Epithelial cell of esophagus (primary cell): Measurements from ENCODE around the gene AXDND1.
A peak's percentile ranks its signal among the peaks of the same experiment; 100 is the strongest.
"Not testable (repeated sequence)": the region's sequence is repeated elsewhere in the genome, so short reads cannot be mapped to it uniquely, and the experiment has no call there.

Experiments used
- DNase-seq: peaks from one replicate; pipeline ENCODE4 v3.0.0; 2010; ENCODE audit warnings: low read depth
- H3K4me3 ChIP-seq: 2 replicates; pipeline ENCODE4 v1.5.1; 2011; ENCODE audit warnings: mild to moderate bottlenecking, low read length, control low read depth
- TF ChIP-seq, protein P1 (sequence below): IDR thresholded peaks from 2 replicates; pipeline ENCODE4 v1.5.1; 2011; ENCODE audit warnings: low read depth, mild to moderate bottlenecking, low read length, control low read depth, inconsistent platforms; ENCODE audit not compliant: insufficient read depth; ENCODE audit errors: missing control alignments

The AXDND1 gene

GRCh38 chr1:179516976-179517705 is 151.4 kb downstream of the AXDND1 start:
- DNase-seq: no peak
- TF ChIP-seq, protein P1, sequence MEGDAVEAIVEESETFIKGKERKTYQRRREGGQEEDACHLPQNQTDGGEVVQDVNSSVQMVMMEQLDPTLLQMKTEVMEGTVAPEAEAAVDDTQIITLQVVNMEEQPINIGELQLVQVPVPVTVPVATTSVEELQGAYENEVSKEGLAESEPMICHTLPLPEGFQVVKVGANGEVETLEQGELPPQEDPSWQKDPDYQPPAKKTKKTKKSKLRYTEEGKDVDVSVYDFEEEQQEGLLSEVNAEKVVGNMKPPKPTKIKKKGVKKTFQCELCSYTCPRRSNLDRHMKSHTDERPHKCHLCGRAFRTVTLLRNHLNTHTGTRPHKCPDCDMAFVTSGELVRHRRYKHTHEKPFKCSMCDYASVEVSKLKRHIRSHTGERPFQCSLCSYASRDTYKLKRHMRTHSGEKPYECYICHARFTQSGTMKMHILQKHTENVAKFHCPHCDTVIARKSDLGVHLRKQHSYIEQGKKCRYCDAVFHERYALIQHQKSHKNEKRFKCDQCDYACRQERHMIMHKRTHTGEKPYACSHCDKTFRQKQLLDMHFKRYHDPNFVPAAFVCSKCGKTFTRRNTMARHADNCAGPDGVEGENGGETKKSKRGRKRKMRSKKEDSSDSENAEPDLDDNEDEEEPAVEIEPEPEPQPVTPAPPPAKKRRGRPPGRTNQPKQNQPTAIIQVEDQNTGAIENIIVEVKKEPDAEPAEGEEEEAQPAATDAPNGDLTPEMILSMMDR: no peak
- H3K4me3 ChIP-seq: no peak overlapping the region

- DNase-seq: not testable (repeated sequence)
Observed at GRCh38 chr1:179518544-179518943, 152.8 kb downstream of the AXDND1 start.

DNA sequence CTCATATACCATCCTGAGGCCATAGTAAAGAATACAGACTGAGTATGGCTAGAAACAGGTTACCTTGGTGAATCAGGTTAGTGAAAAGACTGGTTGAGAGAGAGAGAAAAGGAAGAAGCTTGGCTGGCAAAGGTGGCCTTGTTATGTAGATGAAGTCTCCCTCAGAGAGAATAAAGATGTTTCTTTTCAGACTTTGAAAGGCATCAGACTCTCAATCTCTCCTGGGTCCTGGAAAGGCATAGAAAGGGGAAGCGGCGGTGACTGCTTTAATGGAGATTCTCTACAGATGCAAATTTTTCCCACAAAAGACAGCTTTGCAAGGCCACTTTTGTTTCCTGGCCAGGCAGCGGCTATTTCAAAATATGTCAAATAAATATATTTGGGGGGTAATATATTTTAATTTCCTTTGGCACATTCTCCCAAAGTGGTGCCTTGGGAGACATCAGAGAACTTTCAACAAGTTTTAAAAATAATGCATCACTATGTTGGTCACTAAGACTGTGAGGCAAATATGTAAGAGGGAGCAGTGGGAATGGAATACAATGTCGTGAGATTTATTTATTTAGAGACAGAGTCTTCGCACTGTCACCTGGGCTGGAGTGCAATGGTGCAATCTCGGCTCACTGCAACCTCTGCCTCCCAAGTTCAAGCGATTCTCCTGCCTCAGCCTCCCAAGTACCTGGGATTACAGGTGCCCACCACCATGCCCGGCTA is 163.9 kb downstream of the AXDND1 start:
- DNase-seq: no peak
- TF ChIP-seq, protein P1: no peak
- H3K4me3 ChIP-seq: no peak overlapping the region

More at GRCh38 chr1:179518544-179518943, 152.8 kb downstream of the AXDND1 start:
- H3K4me3 ChIP-seq: not testable (repeated sequence)

- DNase-seq: no peak
Observed at GRCh38 chr1:179530352-179530751, 164.6 kb downstream of the AXDND1 start.

DNA sequence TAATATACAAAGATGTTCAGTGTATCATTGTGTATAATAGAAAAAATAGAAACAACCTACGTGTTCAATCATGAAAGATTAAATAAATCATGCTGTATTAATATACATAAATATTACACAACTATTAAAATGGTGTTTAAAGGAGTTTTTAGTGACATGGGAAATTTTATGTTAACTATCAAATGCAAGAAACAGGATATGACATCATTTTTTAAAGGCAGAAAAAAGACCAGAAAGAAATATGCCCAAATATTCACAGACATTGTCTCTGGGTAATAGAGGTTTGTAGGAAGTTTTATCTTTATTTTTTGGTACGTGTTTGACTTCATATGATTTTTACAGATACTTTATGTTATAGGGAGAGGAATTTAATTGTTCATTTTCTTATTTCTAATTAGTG is 176.0 kb downstream of the AXDND1 start:
- DNase-seq: no peak
- H3K4me3 ChIP-seq: no peak overlapping the region
- TF ChIP-seq, protein P1: no peak

More at GRCh38 chr1:179530352-179530751, 164.6 kb downstream of the AXDND1 start:
- TF ChIP-seq, protein P1: no peak
- no peak overlapping the region for H3K4me3 ChIP-seq

DNA sequence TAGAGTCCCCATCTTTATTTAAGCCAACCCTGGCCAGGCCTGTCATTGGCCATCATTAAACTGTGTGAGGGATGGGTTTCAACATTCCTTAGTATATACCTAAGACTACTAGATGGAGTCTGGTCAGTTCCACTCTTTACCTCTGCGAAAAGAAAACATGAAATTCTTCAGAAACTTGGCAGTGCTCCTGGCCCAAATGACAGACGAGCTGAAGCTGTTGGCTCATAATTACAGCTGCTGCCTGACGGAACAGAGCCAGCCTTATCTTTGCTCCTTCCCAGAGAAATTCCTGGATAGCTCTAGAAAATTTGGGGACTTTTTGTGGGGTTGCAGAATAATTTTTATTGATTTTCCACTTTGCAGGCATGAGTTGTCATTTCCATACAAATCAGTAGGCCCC is 179.6 kb downstream of the AXDND1 start:
- no peak overlapping the region for H3K4me3 ChIP-seq
- DNase-seq: no peak
- TF ChIP-seq, protein P1: no peak

DNA sequence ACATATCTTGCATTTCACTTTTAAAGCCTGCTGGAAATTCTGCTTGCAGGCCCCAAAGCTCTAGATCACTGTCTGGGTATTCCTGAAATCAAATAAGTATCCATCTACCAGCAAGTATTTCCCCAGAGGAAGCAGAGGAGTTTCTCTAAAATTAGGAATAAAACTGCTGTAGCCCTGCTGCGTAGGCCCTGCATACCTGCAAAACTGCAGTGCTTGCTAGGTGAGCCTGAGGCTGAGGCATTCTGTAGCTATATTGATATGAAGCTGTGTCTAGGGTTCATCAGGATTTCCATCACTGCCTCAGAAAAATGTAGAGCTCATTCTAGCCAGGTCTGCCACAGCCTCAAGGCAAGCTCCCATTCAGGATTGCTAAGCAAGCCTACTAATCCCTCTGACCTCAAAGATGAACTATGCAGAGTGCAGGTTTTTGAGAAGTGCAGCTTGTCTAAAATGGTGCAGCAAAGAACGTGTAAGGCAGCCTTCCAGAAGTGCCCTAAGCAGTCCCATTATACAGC is 181.3 kb downstream of the AXDND1 start:
- TF ChIP-seq, protein P1: no peak
- peak; percentile 5 for DNase-seq
- H3K4me3 ChIP-seq: no peak overlapping the region
